HFFc6 (cell line): ENCODE data around the gene CRADD. TPM values are rescaled to one million over a fixed set of nuclear protein-coding genes. Genes with fewer than 3 reads are reported as not detected.
A peak's percentile ranks its signal among the peaks of the same experiment; 100 is the strongest.

Experiments
- DNase-seq: peaks from one replicate; pipeline ENCODE4 v3.0.0-alpha.2; 2018
- H3K27ac Mint-ChIP-seq: 2 replicates; pipeline ENCODE4 v1.8.0; 2020; ENCODE audit warnings: mild to moderate bottlenecking, mixed read lengths
- H3K27me3 Mint-ChIP-seq: 2 replicates; pipeline ENCODE4 v1.8.0; 2021; ENCODE audit warnings: mild to moderate bottlenecking, moderate library complexity, mixed read lengths; ENCODE audit not compliant: insufficient read depth
- H3K36me3 Mint-ChIP-seq: 2 replicates; pipeline ENCODE4 v1.8.0; 2021; ENCODE audit warnings: low read depth, mixed read lengths
- H3K4me1 Mint-ChIP-seq: 2 replicates; pipeline ENCODE4 v1.8.0; 2020; ENCODE audit warnings: low read depth, mixed read lengths
- H3K4me3 Mint-ChIP-seq: 2 replicates; pipeline ENCODE4 v1.8.0; 2020; ENCODE audit warnings: mild to moderate bottlenecking, moderate library complexity, mixed read lengths
- H3K9me3 Mint-ChIP-seq: 2 replicates; pipeline ENCODE4 v1.8.0; 2020; ENCODE audit warnings: mild to moderate bottlenecking, mixed read lengths
- CTCF ChIP-seq: fragments of 200-600 bp; sonication (generic); IDR thresholded peaks from 2 replicates; pipeline ENCODE4 v1.5.0; 2021; ENCODE audit warnings: antibody characterized with exemption, mild to moderate bottlenecking
- total RNA-seq, 6 experiments: library from RNA; stranded (reverse); fragmentation: NEBNext Ultra II Directional; extraction: Animal tissue kit (Norgen Biotek cat#: 25700); gene quantifications; 2 replicates in 1 of 6; 3 replicates in 5 of 6; pipeline ENCODE4 v1.2.3, GENCODE V29; 2021

CRADD gene
- total RNA-seq, 6 experiments from 2014 or later = 15.3 to 20.1 (median 17.9) TPM

GRCh38 chr12:93723568-93723930, 46.4 kb downstream of the CRADD start:
- DNase-seq = no peak
- peaks cover 29% of the 10 kb centered on the region for H3K9me3 Mint-ChIP-seq
- peaks cover 3% of the 10 kb centered on the region; the same call in 1 of the 2 replicates for H3K27me3 Mint-ChIP-seq
- peak overlapping the region; percentile 62 for H3K27ac Mint-ChIP-seq
- H3K4me3 Mint-ChIP-seq = peak overlapping the region; percentile 22; the same call in 1 of the 2 replicates
- peaks cover 37% of the 10 kb centered on the region for H3K4me1 Mint-ChIP-seq
- no peak for TF ChIP-seq CTCF
- H3K36me3 Mint-ChIP-seq = peaks cover 31% of the 10 kb centered on the region

GRCh38 chr12:93725531-93725930, 48.4 kb downstream of the CRADD start:
- no peak overlapping the region for H3K27ac Mint-ChIP-seq
- H3K4me3 Mint-ChIP-seq = no peak overlapping the region
- peaks cover 28% of the 10 kb centered on the region for H3K36me3 Mint-ChIP-seq
- peaks cover 37% of the 10 kb centered on the region for H3K4me1 Mint-ChIP-seq
- DNase-seq = no peak
- peaks cover 4% of the 10 kb centered on the region; the same call in 1 of the 2 replicates for H3K27me3 Mint-ChIP-seq
- H3K9me3 Mint-ChIP-seq = peaks cover 27% of the 10 kb centered on the region
- no peak for TF ChIP-seq CTCF

GRCh38 chr12:93727195-93727811, 50.1 kb downstream of the CRADD start:
- Mint-ChIP-seq H3K4me1 (peaks cover 33% of the 10 kb centered on the region), H3K27ac (no peak overlapping the region), H3K9me3 (peaks cover 16% of the 10 kb centered on the region), H3K36me3 (peaks cover 16% of the 10 kb centered on the region), H3K4me3 (no peak overlapping the region), H3K27me3 (peaks cover 4% of the 10 kb centered on the region; the same call in 1 of the 2 replicates)
- no peak for TF ChIP-seq CTCF
- DNase-seq = no peak

- H3K36me3 Mint-ChIP-seq = peaks cover 10% of the 10 kb centered on the region
- H3K27ac Mint-ChIP-seq = no peak overlapping the region
- peaks cover 4% of the 10 kb centered on the region; the same call in 1 of the 2 replicates for H3K27me3 Mint-ChIP-seq
- peaks cover 27% of the 10 kb centered on the region for H3K4me1 Mint-ChIP-seq
- no peak for TF ChIP-seq CTCF
- H3K9me3 Mint-ChIP-seq = peaks cover 10% of the 10 kb centered on the region
- H3K4me3 Mint-ChIP-seq = no peak overlapping the region
- no peak for DNase-seq
These were observed 50.7 kb downstream of the CRADD start for GRCh38 chr12:93727911-93728310.

GRCh38 chr12:93729934-93730333, 52.8 kb downstream of the CRADD start:
- Mint-ChIP-seq H3K4me3 (no peak overlapping the region), H3K36me3 (peaks cover 7% of the 10 kb centered on the region), H3K27me3 (peaks cover 1% of the 10 kb centered on the region; the same call in 1 of the 2 replicates), H3K4me1 (peaks cover 15% of the 10 kb centered on the region), H3K27ac (no peak overlapping the region), H3K9me3 (no peaks in the 10 kb centered on the region; the same call in 1 of the 2 replicates)
- TF ChIP-seq CTCF = no peak
- DNase-seq = no peak
